ENCODE data around the gene SERINC2.

DNA sequence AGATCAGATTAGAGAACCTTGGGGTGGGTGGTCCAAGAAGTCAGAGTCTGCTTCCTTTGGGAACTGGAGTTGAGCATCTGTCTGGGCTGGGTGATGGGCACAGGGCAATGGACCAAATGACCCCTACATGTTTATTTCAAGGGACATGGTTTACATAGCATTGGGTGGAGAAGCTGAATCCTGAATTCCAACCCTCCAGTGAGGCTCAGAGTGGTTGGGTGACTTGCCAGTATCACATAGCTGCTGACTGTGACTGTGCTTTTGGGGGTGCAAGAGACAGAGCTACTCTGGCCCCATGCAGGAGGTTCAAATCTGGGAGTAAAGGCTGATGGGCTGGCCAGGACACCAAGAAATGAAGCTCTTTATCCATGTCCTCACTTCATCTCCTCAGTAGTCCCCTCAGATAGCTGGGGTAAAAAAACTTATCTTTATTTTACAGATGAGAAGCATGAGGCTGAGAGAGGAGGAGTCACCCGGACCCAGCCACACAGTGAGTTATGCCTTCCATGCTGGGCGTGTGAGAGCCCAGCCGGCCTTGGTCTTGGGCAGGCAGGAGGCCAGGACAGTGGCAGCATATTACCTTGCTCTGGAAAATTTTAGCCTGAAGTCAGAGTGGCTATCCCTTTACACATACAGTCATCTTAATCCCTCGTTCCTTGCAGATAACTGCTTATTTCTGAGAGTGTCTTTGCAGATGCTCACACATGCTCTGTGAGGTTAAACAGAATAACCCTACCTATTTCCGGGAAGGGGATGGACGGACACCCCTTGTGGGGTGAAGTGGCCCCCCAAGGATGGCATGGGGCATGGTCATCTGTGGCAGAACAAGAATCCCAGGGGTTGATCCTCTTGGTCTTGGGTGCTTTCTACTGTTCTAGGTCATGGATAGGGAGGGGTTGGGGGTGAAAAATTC lies 2.8 kb upstream of the SERINC2 start:
- TF ChIP-seq EZH2 (optimal IDR thresholded peaks at IDR 0.05; ENCODE audit: low read depth, low read length) (no peak), CTCF (IDR thresholded peaks at IDR 0.05; ENCODE audit: low read length) (no peak), EZH2phosphoT487 (IDR thresholded peaks at IDR 0.05; ENCODE audit: low read length) (no peak)
